Measurements from ENCODE around the gene ARIH2.
A peak's percentile ranks its signal among the peaks of the same experiment; 100 is the strongest.
"Not testable (repeated sequence)": the region's sequence is repeated elsewhere in the genome, so short reads cannot be mapped to it uniquely, and the experiment has no call there.

Gene ARIH2

DNA sequence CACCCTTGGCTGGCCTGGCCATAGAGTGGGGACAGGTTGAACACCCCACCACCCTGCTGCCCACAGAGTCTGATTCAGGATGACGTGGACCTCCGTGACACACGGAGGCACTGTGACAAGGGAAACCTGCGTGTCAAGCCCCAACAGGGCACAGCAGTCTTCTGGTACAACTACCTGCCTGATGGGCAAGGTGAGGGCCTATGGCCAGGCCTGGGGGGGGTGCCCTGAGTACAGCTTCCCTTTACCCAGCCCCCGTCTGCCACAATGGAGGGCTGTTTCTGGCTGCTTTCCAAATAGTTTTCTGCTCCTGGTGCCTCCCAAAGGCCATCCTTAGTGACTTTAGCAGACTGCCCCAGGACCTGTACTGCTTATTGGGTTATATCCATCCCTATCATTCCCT is 87.4 kb downstream of the ARIH2 start:
- no peak for DNase-seq

- DNase-seq: no peak
Observed at GRCh38 chr3:49006408-49007067, 87.9 kb downstream of the ARIH2 start.

- peak; percentile 95 for DNase-seq
Observed at GRCh38 chr3:49007068-49007770, 88.6 kb downstream of the ARIH2 start, which contains the start of gene WDR6. Gene WDR6, plus strand, starts transcription at chr3:49007391. Its CDS starts 41 bp downstream, at chr3:49007432.

DNA sequence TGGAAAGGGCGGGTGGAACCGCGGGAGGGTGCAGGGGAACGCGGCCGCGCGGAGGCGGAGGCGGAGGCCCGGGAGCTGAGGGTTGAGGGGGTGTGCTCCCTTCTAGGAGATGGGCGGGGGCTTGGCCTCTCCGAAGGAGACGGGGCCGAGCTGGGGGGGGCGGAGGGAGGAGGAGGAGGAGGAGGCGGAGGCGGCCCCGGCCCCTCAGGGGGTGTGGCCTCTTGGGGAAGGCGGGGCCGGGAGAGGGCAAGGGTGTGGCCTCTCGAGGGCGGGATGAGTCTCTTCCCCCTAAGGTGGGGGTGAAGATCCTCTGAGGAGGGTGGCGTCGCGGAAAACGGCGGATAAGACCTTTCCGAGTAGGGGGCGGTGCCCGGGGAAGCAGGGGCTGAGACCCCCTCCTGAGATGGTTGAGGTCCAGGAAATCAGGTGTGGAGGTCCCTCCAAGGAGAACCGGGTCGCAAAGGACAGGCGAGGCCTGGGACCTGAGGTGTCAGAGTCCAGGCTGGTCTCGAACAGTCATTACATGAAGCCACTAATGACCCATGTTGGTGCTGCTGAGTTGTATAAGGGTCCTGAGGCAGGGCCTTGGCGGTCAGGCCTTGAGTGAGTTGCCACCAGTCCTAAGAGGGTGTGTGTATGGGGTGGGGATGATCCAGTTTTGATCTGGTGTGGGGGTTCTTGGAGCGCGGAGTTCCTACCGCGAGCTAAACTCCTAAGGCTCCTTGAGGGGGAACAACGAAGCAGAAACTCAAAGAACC is 89.3 kb downstream of the ARIH2 start:
- peak; percentile 89 for DNase-seq

- DNase-seq: not testable (repeated sequence)
Observed at GRCh38 chr3:49008627-49009026, 90.0 kb downstream of the ARIH2 start.

DNA sequence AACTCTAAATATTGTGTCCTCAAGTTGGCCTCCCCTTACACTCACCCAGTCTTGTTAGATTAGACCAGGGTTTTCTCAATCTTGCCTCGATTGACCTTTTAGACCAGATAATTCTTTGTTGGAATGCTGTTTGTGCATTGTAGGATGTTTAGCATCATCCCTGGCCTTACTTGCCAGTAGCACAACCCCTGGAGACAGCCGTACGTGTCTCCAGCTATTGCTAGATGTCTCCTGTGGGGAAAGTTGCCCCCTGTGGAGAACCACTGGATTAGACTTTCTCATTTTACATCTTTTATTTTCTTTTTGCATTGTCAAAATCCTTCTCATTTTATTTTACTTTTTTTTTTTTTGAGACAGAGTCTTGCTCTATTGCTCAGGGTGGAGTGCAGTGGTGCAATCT is 90.8 kb downstream of the ARIH2 start:
- DNase-seq: no peak

GRCh38 chr3:49012441-49013017 is 93.9 kb downstream of the ARIH2 start:
- DNase-seq: no peak

GRCh38 chr3:49013113-49013737 is 94.6 kb downstream of the ARIH2 start:
- DNase-seq: no peak

DNA sequence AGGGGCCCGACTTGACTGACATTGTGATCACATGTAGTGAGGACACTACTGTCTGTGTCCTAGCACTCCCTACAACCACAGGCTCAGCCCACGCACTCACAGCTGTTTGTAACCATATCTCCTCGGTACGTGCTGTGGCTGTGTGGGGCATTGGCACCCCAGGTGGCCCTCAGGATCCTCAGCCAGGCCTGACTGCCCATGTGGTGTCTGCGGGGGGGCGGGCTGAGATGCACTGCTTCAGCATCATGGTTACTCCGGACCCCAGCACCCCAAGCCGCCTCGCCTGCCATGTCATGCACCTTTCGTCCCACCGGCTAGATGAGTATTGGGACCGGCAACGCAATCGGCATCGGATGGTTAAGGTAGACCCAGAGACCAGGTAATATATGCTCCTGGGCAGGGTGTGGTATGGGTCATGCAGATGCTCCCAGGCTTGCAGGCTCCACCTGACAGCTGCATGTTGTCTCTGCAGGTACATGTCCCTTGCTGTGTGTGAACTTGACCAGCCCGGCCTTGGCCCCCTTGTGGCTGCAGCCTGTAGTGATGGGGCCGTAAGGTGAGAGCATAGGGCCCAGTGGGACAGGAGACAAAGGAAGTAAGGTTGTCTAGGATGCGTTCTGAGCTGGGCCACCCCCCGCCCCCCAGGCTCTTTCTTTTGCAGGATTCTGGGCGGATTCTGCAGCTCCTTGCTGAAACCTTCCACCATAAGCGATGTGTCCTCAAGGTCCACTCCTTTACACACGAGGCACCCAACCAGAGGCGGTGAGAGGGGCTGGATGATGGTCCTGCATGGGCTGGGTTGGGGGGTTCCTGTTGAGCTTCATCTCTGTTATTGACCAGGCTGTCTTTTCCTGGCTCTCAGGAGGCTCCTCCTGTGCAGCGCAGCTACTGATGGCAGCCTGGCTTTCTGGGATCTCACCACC is 95.4 kb downstream of the ARIH2 start:
- peak; percentile 63 for DNase-seq

GRCh38 chr3:49015072-49015471 is 96.4 kb downstream of the ARIH2 start:
- no peak for DNase-seq

GRCh38 chr3:49015765-49016164 is 97.1 kb downstream of the ARIH2 start:
- no peak for DNase-seq

GRCh38 chr3:49016414-49017228 is 98.0 kb downstream of the ARIH2 start:
- DNase-seq: no peak

DNA sequence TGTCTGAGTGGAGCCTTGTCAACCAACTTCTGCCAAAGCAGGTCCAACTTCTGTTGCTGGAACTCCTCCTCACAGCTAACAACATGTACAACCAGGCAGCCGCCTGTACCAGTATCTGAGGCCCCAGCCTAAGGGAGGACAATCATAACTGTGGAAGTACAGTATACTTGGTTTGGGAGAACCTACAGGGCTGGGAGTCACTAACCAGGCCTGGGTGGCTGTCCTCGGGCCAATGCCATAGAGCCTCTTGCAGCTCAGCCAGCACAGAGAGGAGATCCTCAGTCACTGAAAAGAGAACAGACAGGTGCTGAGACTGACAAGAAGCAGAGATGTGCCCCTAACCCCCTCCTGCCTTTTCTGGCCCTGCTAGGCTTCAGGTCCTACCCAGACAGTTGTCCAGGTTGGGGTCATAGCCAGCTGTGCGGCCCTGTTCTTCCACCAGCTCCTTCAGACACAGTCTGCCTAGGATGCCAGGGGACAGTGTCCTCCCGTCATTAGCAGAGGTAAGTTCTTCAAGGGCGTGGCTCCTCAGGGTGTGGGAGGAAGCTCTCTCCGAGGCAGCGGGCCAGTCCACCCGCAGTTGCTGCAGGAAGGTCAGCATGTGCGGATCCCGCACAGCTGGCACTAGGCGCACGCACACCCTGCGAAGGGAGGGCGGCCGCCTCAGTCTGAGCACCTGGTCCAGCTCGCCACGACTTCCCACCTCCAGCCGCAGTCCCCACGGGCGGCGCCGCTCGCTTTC is 98.8 kb downstream of the ARIH2 start:
- no peak for DNase-seq

DNA sequence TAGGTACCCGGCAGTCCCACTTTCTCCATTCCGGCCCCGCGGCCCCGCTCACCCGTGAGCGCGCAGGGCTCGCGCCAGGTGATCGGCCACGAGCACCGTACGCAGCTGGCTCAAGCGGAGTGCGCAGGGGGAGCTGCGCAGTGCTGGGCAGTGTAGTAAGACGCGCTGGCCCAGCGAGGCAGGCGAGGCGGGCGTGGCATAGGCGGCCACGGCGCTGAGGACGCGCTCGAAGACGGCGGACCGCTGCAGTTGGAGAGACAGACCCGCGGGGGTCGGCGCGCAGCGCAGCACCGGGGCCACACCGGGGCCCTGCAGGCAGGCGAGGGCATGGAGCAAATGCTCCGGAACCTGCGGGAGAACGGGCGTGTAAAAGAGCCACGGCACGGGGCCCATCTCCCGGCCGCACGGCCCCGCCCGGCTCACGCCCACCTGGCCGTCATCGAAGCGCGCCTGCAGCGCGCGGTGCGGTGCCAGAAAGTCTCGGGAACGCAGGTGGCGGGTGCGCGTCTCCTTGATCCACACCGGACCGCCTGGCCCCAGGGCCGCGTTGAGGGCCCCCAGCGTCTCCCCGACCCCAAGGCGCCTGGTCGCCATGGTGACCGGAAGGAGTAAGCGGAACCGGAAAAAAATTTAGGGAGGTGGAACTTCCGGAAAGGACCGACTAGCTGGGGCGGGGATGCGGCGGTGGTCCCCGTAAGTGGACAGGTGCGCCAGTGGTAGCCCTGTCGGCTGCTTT is 99.5 kb downstream of the ARIH2 start, which contains the start of gene DALRD3:
TSS of gene DALRD3 (minus strand) at position 610 of the 736 bp plus-strand sequence. CDS start at position 594, 16 bp downstream.
- peak; percentile 69 for DNase-seq

- no peak for DNase-seq
Observed at GRCh38 chr3:49018707-49019006, 100.0 kb downstream of the ARIH2 start.

DNA sequence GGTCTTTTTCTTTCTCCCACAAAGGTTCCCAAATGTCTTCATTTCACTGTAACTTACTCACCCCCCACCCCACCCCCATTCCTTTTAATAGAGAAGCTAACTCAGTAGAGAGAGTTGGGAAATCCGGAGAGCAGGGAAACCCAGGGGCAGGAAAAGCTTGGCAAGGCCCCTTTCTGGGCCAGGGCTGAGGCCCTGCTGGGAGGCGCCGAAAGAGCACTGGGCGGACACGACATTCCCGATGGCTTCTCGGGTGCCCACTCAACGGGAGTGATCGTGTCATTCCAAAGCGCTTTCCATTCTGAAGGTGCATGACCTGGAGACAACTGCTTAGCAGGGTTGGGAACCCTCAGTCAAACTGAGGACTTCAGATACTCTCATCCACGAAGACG is 101.3 kb downstream of the ARIH2 start:
- no peak for DNase-seq

GRCh38 chr3:49020330-49021212 is 101.9 kb downstream of the ARIH2 start:
- peak; percentile 43 for DNase-seq

DNA sequence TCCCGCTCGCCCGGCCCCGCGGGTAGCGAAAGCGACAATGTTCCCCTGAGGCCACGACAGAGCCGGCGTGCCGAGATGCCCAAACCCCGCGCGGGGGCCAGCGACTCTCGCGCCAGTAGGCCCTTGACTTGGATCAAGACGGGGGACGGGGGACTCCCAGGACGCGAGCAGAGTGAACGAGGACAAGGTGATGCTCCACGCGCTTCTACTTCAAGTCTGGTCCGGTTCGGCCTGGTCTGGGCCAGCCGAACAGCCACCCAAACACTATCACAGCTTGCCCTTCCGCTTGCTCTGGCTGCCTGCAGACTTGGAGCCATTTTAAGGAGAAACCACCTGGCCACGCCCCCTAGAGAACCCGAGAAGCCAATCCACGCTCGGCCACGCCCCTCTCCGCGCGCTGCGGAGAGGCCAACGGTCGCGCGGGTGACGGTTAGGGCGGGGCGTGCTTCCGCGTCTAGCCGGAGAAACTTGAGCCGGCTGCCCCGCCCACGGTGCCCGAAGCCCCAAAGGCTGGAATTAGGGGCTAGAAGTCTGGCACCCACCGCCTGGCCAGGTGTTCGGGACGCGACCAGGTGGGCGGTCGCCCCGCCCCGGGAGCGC is 102.7 kb downstream of the ARIH2 start:
- peak; percentile 98 for DNase-seq

Data from activated T-cell treated with anti-CD3 and anti-CD28 coated beads, Interleukin-2, amount 50 U/mL, for 1 hour (primary cell).